SK-N-DZ (cell line): ENCODE data around the gene OR5AN1. TPM values are rescaled to one million over a fixed set of nuclear protein-coding genes. Genes with fewer than 3 reads are reported as not detected.
"Not testable (repeated sequence)": the region's sequence is repeated elsewhere in the genome, so short reads cannot be mapped to it uniquely, and the experiment has no call there.

Source experiments
- DNase-seq: peaks from one replicate; pipeline ENCODE4 v3.0.0-alpha.2; 2015; ENCODE audit warnings: low spot score
- polyA plus RNA-seq, 2 experiments: library from polyadenylated mRNA; depleted of rRNA; stranded (reverse); fragments of >200 nt; gene quantifications; 2 replicates each; pipeline ENCODE4 v1.2.3, GENCODE V29; 2014

The OR5AN1 gene
- polyA plus RNA-seq (2014; cell fraction: cytosol; rRNA removed): not detected in 2 replicates
- not detected in 2 replicates for polyA plus RNA-seq (2014; cell fraction: nucleus; rRNA removed)

GRCh38 chr11:59358595-59358994, at the start of gene OR5AN1:
Gene OR5AN1 (plus strand): TSS chr11:59358895. CDS start chr11:59364459, 5,564 bp downstream.
- DNase-seq: no peak

- DNase-seq: no peak
Observed at GRCh38 chr11:59335001-59335400, 23.7 kb upstream of the OR5AN1 start.

- DNase-seq: no peak
Observed at GRCh38 chr11:59336176-59336575, 22.5 kb upstream of the OR5AN1 start.

- no peak for DNase-seq
Observed at GRCh38 chr11:59336931-59337330, 21.8 kb upstream of the OR5AN1 start.

GRCh38 chr11:59349657-59350056, 9.0 kb upstream of the OR5AN1 start:
- DNase-seq: not testable (repeated sequence)

GRCh38 chr11:59355226-59355625, 3.5 kb upstream of the OR5AN1 start:
- DNase-seq: no peak

- no peak for DNase-seq
Observed at GRCh38 chr11:59356561-59356960, 2.1 kb upstream of the OR5AN1 start.

- DNase-seq: no peak
Observed at GRCh38 chr11:59358020-59358419, 675 bp upstream of the OR5AN1 start.

- DNase-seq: no peak
Observed at GRCh38 chr11:59365232-59366018, 6.7 kb downstream of the OR5AN1 start.

- no peak for DNase-seq
Observed at GRCh38 chr11:59368238-59369022, 9.7 kb downstream of the OR5AN1 start.

GRCh38 chr11:59372324-59372723, 13.6 kb downstream of the OR5AN1 start:
- DNase-seq: not testable (repeated sequence)

- DNase-seq: no peak
Observed at GRCh38 chr11:59380263-59381059, 21.8 kb downstream of the OR5AN1 start.

- DNase-seq: no peak
Observed at GRCh38 chr11:59394186-59394585, 35.5 kb downstream of the OR5AN1 start.

GRCh38 chr11:59400461-59401261, 42.0 kb downstream of the OR5AN1 start:
- no peak for DNase-seq

GRCh38 chr11:59401262-59401552, 42.5 kb downstream of the OR5AN1 start:
- no peak for DNase-seq

GRCh38 chr11:59403546-59403945, 44.9 kb downstream of the OR5AN1 start:
- no peak for DNase-seq

GRCh38 chr11:59413646-59414045, 55.0 kb downstream of the OR5AN1 start:
- DNase-seq: no peak

- DNase-seq: no peak
Observed at GRCh38 chr11:59415111-59415510, 56.4 kb downstream of the OR5AN1 start.

GRCh38 chr11:59416613-59417012, 57.9 kb downstream of the OR5AN1 start:
- DNase-seq: no peak

GRCh38 chr11:59417023-59417422, 58.3 kb downstream of the OR5AN1 start:
- no peak for DNase-seq

GRCh38 chr11:59418156-59418555, 59.5 kb downstream of the OR5AN1 start:
- DNase-seq: no peak
